ENCODE results near the gene TSNAX. TPM values are rescaled to one million over a fixed set of nuclear protein-coding genes. Genes with fewer than 3 reads are reported as not detected.

The TSNAX gene
- total RNA-seq, 4 donors from 2014 or later, result 25.1 to 39.9 (median 28.9) TPM

- no peak for DNase-seq (ENCODE audit: low spot score in 2 of 2)
- intact Hi-C loops (cut with DNase I; ENCODE audit: low total_unique reads), result no loop called here
- TF ChIP-seq CTCF (IDR thresholded peaks at IDR 0.05), result no peak
- no peak for TF ChIP-seq POLR2A (IDR thresholded peaks at IDR 0.05)
- no peak overlapping the region for H3K4me3 ChIP-seq (ENCODE audit: low read depth, poor library complexity, severe bottlenecking)
- whole genome bisulfite sequencing, 2 donors, result 85 to 89% methylated on average over 2 of the region's 2 CpGs
Observed at GRCh38 chr1:231522931-231523642, 5.4 kb upstream of the TSNAX start.

GRCh38 chr1:231523816-231524215 is 4.7 kb upstream of the TSNAX start:
- no peak overlapping the region for H3K4me3 ChIP-seq (ENCODE audit: low read depth, poor library complexity, severe bottlenecking)
- TF ChIP-seq POLR2A (IDR thresholded peaks at IDR 0.05), result no peak
- no peak for TF ChIP-seq CTCF (IDR thresholded peaks at IDR 0.05)
- WGBS, 2 donors, result 76 to 77% methylated on average over 2 of the region's 2 CpGs
- intact Hi-C loops (cut with DNase I; ENCODE audit: low total_unique reads), result no loop called here
- DNase-seq (ENCODE audit: low spot score in 2 of 2), result no peak

GRCh38 chr1:231526536-231526935 is 1.9 kb upstream of the TSNAX start:
- TF ChIP-seq CTCF (IDR thresholded peaks at IDR 0.05) (no peak), POLR2A (IDR thresholded peaks at IDR 0.05) (no peak)
- intact Hi-C loops (cut with DNase I; ENCODE audit: low total_unique reads), result no loop called here
- DNase-seq (ENCODE audit: low spot score in 2 of 2), result peak in 1 of 2 donors; percentile 29
- H3K4me3 ChIP-seq (ENCODE audit: low read depth, poor library complexity, severe bottlenecking), result no peak overlapping the region

- TF ChIP-seq POLR2A (IDR thresholded peaks at IDR 0.05), result no peak
- TF ChIP-seq CTCF (IDR thresholded peaks at IDR 0.05), result no peak
- H3K4me3 ChIP-seq (ENCODE audit: low read depth, poor library complexity, severe bottlenecking), result peak overlapping the region; percentile 53
- DNase-seq (ENCODE audit: low spot score in 2 of 2), result no peak
- WGBS, 2 donors, result 53% methylated on average over 15 of the region's 15 CpGs
- intact Hi-C loops (cut with DNase I; ENCODE audit: low total_unique reads), result no loop called here
Observed at GRCh38 chr1:231527586-231528171, 790 bp upstream of the TSNAX start.

GRCh38 chr1:231533240-231533639 is 4.8 kb downstream of the TSNAX start:
- 95 to 97% methylated on average over 7 of the region's 7 CpGs for WGBS, 2 donors
- H3K4me3 ChIP-seq (ENCODE audit: low read depth, poor library complexity, severe bottlenecking), result no peak overlapping the region
- DNase-seq (ENCODE audit: low spot score in 2 of 2), result no peak
- TF ChIP-seq POLR2A (IDR thresholded peaks at IDR 0.05) (no peak), CTCF (IDR thresholded peaks at IDR 0.05) (no peak)
- intact Hi-C loops (cut with DNase I; ENCODE audit: low total_unique reads), result no loop called here
